ENCODE data around the gene FTSJ3. TPM values are rescaled to one million over a fixed set of nuclear protein-coding genes. Genes with fewer than 3 reads are reported as not detected.

Gene FTSJ3
- total RNA-seq, 1 experiment from 2014 or later = 80.3 TPM

DNA sequence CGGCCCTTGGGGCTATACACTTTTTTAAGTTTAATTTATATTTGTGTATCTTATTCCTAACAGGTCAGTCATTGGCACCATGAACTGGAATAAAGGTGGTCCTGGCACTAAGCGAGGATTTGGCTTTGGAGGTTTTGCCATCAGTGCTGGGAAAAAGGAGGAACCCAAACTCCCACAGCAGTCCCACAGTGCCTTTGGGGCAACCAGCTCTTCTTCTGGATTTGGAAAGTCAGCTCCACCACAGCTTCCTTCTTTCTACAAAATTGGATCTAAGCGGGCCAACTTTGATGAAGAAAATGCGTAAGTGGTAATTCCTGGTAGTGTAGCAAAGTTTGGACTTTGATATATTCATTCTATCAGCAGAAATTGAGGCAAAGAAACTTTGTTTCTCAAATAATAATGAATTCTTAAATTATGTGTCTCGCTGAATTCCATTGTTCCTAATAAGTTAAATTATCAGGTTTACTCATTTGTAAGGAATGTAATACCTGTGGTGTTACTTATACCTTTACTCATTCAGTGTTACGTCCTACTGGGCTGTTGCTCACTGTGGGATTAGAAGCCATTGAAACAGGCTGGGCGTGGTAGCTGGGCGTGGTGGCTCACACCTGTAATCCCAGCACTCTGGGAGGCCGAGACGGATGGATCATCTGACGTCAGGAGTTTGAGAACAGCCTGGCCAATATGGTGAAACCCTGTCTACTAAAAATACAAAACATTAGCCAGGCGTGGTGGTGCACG lies 40.3 kb downstream of the FTSJ3 start:
- Mint-ChIP-seq H3K27me3 (ENCODE audit: low read depth) (no peaks in the 10 kb centered on the region), H3K36me3 (ENCODE audit: insufficient read depth in 1 of 3, low read depth in 3 of 3) (peaks cover 10 to 65% (median 33%) of the 10 kb centered on the region in 3 experiments; a peak in 6 of 7 replicates), H3K9me3 (no peaks in the 10 kb centered on the region), H3K27ac (no peak overlapping the region), H3K4me1 (0 out of 4 replicates have a peak, but pooled peaks cover 0 to 2% of the 10 kb centered on the region in 2 experiments), H3K4me3 (no peak overlapping the region)
- H2BK120ac ChIP-seq (ENCODE audit: low read depth, low read length, poor library complexity, severe bottlenecking) = no peak overlapping the region
- H2BK20ac ChIP-seq (ENCODE audit: low read depth, low read length, poor library complexity, severe bottlenecking) = no peak overlapping the region
- H3K9ac ChIP-seq (ENCODE audit: extremely low read depth, insufficient read length, low read length) = no peak overlapping the region
- H2BK5ac ChIP-seq (ENCODE audit: insufficient read length, low read length) = no peak overlapping the region
- H2AK5ac ChIP-seq (ENCODE audit: insufficient read length, low read length) = no peak overlapping the region
- H3K27ac ChIP-seq (ENCODE audit: insufficient read length, low read depth, low read length) = no peak overlapping the region
- H3K4me2 ChIP-seq (ENCODE audit: insufficient read depth, insufficient read length, low read length) = no peak overlapping the region
- WGBS (ENCODE audit: extremely low coverage, insufficient read length, low lambda C conversion rate) = no CpG with 5 or more reads among the region's 13 CpGs
- H3K14ac ChIP-seq (ENCODE audit: insufficient read depth, low read length) = no peak overlapping the region
- no peak for DNase-seq
- H3K79me2 ChIP-seq (ENCODE audit: insufficient read depth, low read length) = peaks cover 20% of the 10 kb centered on the region
- no peaks in the 10 kb centered on the region for H3K4me1 ChIP-seq (ENCODE audit: insufficient read depth, low read length)
- no peak overlapping the region for H3K4ac ChIP-seq (ENCODE audit: low read depth, low read length)
- no peaks in the 10 kb centered on the region for H3K23me2 ChIP-seq (ENCODE audit: insufficient read length, low read depth, low read length, poor library complexity, severe bottlenecking)
- no peak overlapping the region for H2BK15ac ChIP-seq (ENCODE audit: low read depth, low read length)
- H3K18ac ChIP-seq (ENCODE audit: insufficient read length, low read depth, low read length) = no peak overlapping the region
- no peak overlapping the region for H3K23ac ChIP-seq (ENCODE audit: insufficient read length, low read depth, low read length)
- no peak overlapping the region for H4K91ac ChIP-seq (ENCODE audit: insufficient read length, low read depth, low read length)
- H3K79me1 ChIP-seq (ENCODE audit: insufficient read depth, low read depth, low read length, poor library complexity, severe bottlenecking) = peaks cover 13% of the 10 kb centered on the region
- no peak overlapping the region for H2BK12ac ChIP-seq (ENCODE audit: insufficient read length, low read depth, low read length)
- H4K8ac ChIP-seq (replicated peaks; ENCODE audit: insufficient read length, low read depth, low read length) = no peak overlapping the region
- no peak overlapping the region for H2AFZ ChIP-seq (ENCODE audit: low read length)
- no peaks in the 10 kb centered on the region for H3K9me3 ChIP-seq (ENCODE audit: control insufficient read depth, low read depth, low read length)
- H3K56ac ChIP-seq (ENCODE audit: insufficient read length, low read depth, low read length) = no peak overlapping the region
- H3K27me3 ChIP-seq (ENCODE audit: insufficient read depth, low read length) = no peaks in the 10 kb centered on the region
- TF ChIP-seq CTCF (conservative IDR thresholded peaks at IDR 0.05) = no peak
- H4K5ac ChIP-seq (ENCODE audit: insufficient read length, low read depth, low read length) = no peak overlapping the region
- H3T11ph ChIP-seq (ENCODE audit: low read length) = no peak overlapping the region
- peaks cover 2% of the 10 kb centered on the region for H4K20me1 ChIP-seq (ENCODE audit: control insufficient read depth, insufficient read depth, insufficient read length)
